ENCODE results near the gene ACAN. TPM values are rescaled to one million over a fixed set of nuclear protein-coding genes. Genes with fewer than 3 reads are reported as not detected.

The ACAN gene
- total and polyA plus RNA-seq, 9 of the 15 experiments (the other 6 are each of a cell fraction or from before 2014, with no cell fraction given): not detected

DNA sequence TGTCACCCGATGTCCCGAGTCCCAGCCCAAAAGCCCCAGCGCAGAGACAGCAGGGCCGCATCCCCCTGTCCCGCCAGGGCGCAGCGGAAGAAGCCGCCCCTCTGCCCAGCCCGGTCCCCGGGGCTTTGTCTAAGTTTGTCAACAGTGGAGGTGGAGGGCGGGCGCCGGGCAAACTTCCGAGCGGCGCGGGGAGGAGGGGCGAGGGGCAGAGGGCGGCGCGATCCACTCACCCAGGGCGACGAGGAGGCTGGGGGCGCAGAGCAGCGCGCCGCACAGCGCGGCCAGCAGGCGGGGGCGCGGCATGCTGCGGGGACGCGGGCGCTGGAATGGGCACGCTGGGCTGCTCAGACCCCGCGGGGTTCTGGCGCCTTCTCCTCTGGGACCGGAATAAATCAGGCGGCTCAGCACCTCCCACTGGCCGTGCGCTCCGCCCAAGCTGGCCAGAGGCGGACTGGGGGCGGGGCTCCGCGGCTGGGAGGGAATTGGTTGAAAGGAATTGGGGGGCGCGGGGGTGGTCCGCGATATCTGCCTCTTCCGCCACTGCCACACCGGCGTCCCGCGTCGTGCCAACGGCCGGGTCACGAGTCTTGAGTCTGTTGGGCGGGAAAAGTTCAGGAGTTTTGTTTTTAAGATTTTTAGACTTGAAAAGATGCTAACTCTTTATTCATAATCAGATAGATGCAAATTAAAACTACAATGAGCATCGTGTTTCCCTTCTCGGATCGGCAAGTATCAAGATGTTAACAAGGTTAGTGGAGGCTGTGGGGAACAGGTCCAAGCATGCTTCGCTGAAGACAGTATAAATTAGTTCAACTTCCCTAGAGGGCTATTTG, 110.0 kb downstream of the ACAN start, which contains the start of gene MFGE8 (continued):
- TF ChIP-seq MNT (conservative IDR thresholded peaks at IDR 0.05): peak in 1 of 2 experiments; percentile 70; a peak in 2 of 4 replicates
- TF ChIP-seq BRD4 (IDR thresholded peaks at IDR 0.05): no peak
- no peak for TF ChIP-seq ZNF780A (CRISPR knock-in tag; IDR thresholded peaks at IDR 0.05)
- peak; percentile 49 to 72; a peak in 2 of 4 replicates for TF ChIP-seq MAZ (CRISPR knock-in tag; conservative IDR thresholded peaks at IDR 0.05 in 1 of 2, IDR thresholded peaks at IDR 0.05 in 1 of 2)
- no peak for TF ChIP-seq FOXJ2 (tag; IDR thresholded peaks at IDR 0.05)
- TF ChIP-seq RBM22 (IDR thresholded peaks at IDR 0.05; ENCODE audit: low read depth, low read length, poor library complexity, severe bottlenecking): peak; percentile 78
- TF ChIP-seq, protein P1, sequence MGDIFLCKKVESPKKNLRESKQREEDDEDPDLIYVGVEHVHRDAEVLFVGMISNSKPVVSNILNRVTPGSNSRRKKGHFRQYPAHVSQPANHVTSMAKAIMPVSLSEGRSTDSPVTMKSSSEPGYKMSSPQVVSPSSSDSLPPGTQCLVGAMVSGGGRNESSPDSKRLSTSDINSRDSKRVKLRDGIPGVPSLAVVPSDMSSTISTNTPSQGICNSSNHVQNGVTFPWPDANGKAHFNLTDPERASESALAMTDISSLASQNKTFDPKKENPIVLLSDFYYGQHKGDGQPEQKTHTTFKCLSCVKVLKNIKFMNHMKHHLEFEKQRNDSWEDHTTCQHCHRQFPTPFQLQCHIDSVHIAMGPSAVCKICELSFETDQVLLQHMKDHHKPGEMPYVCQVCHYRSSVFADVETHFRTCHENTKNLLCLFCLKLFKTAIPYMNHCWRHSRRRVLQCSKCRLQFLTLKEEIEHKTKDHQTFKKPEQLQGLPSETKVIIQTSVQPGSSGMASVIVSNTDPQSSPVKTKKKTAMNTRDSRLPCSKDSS (IDR thresholded peaks at IDR 0.05; ENCODE audit: low read depth, partially characterized antibody): no peak
- TF ChIP-seq PHB2 (IDR thresholded peaks at IDR 0.05; ENCODE audit: low read depth): no peak
- TF ChIP-seq ZNF12 (CRISPR knock-in tag; IDR thresholded peaks at IDR 0.05): no peak
- TF ChIP-seq MEIS2 (IDR thresholded peaks at IDR 0.05; ENCODE audit: partially characterized antibody): peak; percentile 54
- peak; percentile 43 for TF ChIP-seq POLR2B (IDR thresholded peaks at IDR 0.05; ENCODE audit: low read depth, partially characterized antibody)
- TF ChIP-seq HINFP (tag; conservative IDR thresholded peaks at IDR 0.05; ENCODE audit: low read depth): no peak
- TF ChIP-seq SMARCA4 (IDR thresholded peaks at IDR 0.05): no peak
- TF ChIP-seq BCOR (IDR thresholded peaks at IDR 0.05): 0 out of 2 replicates have a peak, but pooled peaks have one; percentile 19
- TF ChIP-seq, protein P2, sequence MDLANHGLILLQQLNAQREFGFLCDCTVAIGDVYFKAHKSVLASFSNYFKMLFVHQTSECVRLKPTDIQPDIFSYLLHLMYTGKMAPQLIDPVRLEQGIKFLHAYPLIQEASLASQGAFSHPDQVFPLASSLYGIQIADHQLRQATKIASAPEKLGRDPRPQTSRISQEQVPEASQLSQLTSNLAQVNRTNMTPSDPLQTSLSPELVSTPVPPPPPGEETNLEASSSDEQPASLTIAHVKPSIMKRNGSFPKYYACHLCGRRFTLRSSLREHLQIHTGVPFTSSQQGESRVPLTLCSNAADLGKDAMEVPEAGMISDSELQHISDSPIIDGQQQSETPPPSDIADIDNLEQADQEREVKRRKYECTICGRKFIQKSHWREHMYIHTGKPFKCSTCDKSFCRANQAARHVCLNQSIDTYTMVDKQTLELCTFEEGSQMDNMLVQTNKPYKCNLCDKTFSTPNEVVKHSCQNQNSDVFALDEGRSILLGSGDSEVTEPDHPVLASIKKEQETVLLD (IDR thresholded peaks at IDR 0.05): 0 out of 2 replicates have a peak, but pooled peaks have one; percentile 15
- TF ChIP-seq HOMEZ (CRISPR knock-in tag; IDR thresholded peaks at IDR 0.05): no peak
- TF ChIP-seq NRF1 (conservative IDR thresholded peaks at IDR 0.05 in 1 of 2, IDR thresholded peaks at IDR 0.05 in 1 of 2): peak in 1 of 2 experiments; percentile 55
- peak; percentile 94 for TF ChIP-seq KDM5B (IDR thresholded peaks at IDR 0.05; ENCODE audit: insufficient replicate concordance, low read depth, low read length)
- peak; percentile 91 for TF ChIP-seq RBFOX2 (IDR thresholded peaks at IDR 0.05; ENCODE audit: low read depth, low read length)
- TF ChIP-seq GATAD2A (IDR thresholded peaks at IDR 0.05): 0 out of 2 replicates have a peak, but pooled peaks have one; percentile 36

Data from K562 (cell line).